SK-N-SH treated with all-trans-retinoic acid at 6 μM for 48 hours (cell line): ENCODE data around the gene CFHR3.
"Not testable (repeated sequence)": the region's sequence is repeated elsewhere in the genome, so short reads cannot be mapped to it uniquely, and the experiment has no call there.

Source experiments
- ARNTL ChIP-seq: fragments of 450-650 bp; formaldehyde crosslinking; IDR thresholded peaks from 2 replicates; pipeline ENCODE4 v1.5.0; 2020; ENCODE audit warnings: low read depth, mild to moderate bottlenecking, moderate library complexity, borderline replicate concordance
- BACH2 ChIP-seq: fragments of 250-450 bp; sonication (Bioruptor Pico); IDR thresholded peaks from 2 replicates; pipeline ENCODE4 v1.9.0; 2021; ENCODE audit warnings: mild to moderate bottlenecking, borderline replicate concordance
- GLIS3 ChIP-seq: fragments of 250-450 bp; sonication (Bioruptor Pico); IDR thresholded peaks from 2 replicates; pipeline ENCODE4 v1.5.0; 2020; ENCODE audit warnings: mild to moderate bottlenecking, moderate library complexity
- OSR1 ChIP-seq: fragments of 250-450 bp; sonication (Bioruptor Pico); IDR thresholded peaks from 2 replicates; pipeline ENCODE4 v1.8.0; 2022; ENCODE audit warnings: moderate library complexity, mild to moderate bottlenecking, inconsistent platforms
- PPARA ChIP-seq: fragments of 250-450 bp; sonication (Bioruptor Pico); IDR thresholded peaks from 2 replicates; pipeline ENCODE4 v1.5.0; 2020; ENCODE audit warnings: mild to moderate bottlenecking, borderline replicate concordance
- RARB ChIP-seq: fragments of 250-450 bp; sonication (Bioruptor Pico); IDR thresholded peaks from 2 replicates; pipeline ENCODE4 v1.8.0; 2021; ENCODE audit warnings: mild to moderate bottlenecking, moderate library complexity
- TCF4 ChIP-seq: fragments of 250-450 bp; sonication (Bioruptor Pico); IDR thresholded peaks from 2 replicates; pipeline ENCODE4 v1.8.0; 2021; ENCODE audit warnings: mild to moderate bottlenecking, moderate library complexity, borderline replicate concordance
- TOX ChIP-seq: fragments of 250-450 bp; sonication (Bioruptor Pico); IDR thresholded peaks from 2 replicates; pipeline ENCODE4 v1.8.0; 2021; ENCODE audit warnings: mild to moderate bottlenecking, moderate library complexity, borderline replicate concordance
- ZC3H10 ChIP-seq: fragments of 250-450 bp; sonication (Bioruptor Pico); IDR thresholded peaks from 2 replicates; pipeline ENCODE4 v1.5.1; 2021; ENCODE audit warnings: mild to moderate bottlenecking, moderate library complexity
- TF ChIP-seq, protein P1 (sequence below): fragments of 250-450 bp; sonication (Bioruptor Pico); IDR thresholded peaks from 2 replicates; pipeline ENCODE4 v1.8.0; 2020; ENCODE audit warnings: mild to moderate bottlenecking, moderate library complexity, borderline replicate concordance
- TF ChIP-seq, protein P2 (sequence below): fragments of 250-450 bp; sonication (Bioruptor Pico); IDR thresholded peaks from 2 replicates; pipeline ENCODE4 v1.5.1; 2021; ENCODE audit warnings: mild to moderate bottlenecking, moderate library complexity
- TF ChIP-seq, protein P3 (sequence below): fragments of 250-450 bp; sonication (Bioruptor Pico); IDR thresholded peaks from 2 replicates; pipeline ENCODE4 v1.5.1; 2020; ENCODE audit warnings: low read depth, mild to moderate bottlenecking, moderate library complexity

DNA sequence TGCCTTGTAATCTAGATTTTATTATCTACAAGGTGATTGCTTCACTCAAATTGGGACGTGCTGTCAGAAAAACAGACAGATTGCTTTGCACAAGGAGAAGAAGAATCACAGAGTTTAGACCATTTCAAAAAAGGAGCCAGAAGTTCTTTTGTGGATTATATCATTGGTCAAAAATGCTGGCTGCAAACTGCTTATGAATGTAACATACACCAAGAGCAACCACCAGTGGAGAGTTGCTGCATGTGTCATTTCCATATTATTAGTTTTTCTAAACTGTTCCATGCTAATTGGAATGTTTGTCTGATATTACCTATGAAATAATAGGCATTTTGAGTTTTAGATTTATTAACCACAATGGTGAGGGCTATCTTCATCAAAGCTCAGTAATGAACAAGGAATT lies 27.3 kb downstream of the CFHR3 start:
- not testable (repeated sequence) for TF ChIP-seq GLIS3 (CRISPR knock-in tag); PPARA; TOX (CRISPR knock-in tag); TCF4 (CRISPR knock-in tag); BACH2 (CRISPR knock-in tag); ZC3H10 (CRISPR knock-in tag); OSR1 (CRISPR knock-in tag); ARNTL; RARB (CRISPR knock-in tag)
- TF ChIP-seq, protein P1, sequence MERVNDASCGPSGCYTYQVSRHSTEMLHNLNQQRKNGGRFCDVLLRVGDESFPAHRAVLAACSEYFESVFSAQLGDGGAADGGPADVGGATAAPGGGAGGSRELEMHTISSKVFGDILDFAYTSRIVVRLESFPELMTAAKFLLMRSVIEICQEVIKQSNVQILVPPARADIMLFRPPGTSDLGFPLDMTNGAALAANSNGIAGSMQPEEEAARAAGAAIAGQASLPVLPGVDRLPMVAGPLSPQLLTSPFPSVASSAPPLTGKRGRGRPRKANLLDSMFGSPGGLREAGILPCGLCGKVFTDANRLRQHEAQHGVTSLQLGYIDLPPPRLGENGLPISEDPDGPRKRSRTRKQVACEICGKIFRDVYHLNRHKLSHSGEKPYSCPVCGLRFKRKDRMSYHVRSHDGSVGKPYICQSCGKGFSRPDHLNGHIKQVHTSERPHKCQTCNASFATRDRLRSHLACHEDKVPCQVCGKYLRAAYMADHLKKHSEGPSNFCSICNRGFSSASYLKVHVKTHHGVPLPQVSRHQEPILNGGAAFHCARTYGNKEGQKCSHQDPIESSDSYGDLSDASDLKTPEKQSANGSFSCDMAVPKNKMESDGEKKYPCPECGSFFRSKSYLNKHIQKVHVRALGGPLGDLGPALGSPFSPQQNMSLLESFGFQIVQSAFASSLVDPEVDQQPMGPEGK (CRISPR knock-in tag), result not testable (repeated sequence)
- TF ChIP-seq, protein P2, sequence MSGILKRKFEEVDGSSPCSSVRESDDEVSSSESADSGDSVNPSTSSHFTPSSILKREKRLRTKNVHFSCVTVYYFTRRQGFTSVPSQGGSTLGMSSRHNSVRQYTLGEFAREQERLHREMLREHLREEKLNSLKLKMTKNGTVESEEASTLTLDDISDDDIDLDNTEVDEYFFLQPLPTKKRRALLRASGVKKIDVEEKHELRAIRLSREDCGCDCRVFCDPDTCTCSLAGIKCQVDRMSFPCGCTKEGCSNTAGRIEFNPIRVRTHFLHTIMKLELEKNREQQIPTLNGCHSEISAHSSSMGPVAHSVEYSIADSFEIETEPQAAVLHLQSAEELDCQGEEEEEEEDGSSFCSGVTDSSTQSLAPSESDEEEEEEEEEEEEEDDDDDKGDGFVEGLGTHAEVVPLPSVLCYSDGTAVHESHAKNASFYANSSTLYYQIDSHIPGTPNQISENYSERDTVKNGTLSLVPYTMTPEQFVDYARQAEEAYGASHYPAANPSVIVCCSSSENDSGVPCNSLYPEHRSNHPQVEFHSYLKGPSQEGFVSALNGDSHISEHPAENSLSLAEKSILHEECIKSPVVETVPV, result not testable (repeated sequence)
- TF ChIP-seq, protein P3, sequence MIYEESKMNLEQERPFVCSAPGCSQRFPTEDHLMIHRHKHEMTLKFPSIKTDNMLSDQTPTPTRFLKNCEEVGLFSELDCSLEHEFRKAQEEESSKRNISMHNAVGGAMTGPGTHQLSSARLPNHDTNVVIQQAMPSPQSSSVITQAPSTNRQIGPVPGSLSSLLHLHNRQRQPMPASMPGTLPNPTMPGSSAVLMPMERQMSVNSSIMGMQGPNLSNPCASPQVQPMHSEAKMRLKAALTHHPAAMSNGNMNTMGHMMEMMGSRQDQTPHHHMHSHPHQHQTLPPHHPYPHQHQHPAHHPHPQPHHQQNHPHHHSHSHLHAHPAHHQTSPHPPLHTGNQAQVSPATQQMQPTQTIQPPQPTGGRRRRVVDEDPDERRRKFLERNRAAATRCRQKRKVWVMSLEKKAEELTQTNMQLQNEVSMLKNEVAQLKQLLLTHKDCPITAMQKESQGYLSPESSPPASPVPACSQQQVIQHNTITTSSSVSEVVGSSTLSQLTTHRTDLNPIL (CRISPR knock-in tag), result not testable (repeated sequence)
